Embryonic facial prominence (tissue), 1 donor: ENCODE data around the gene VAMP2.
"Not testable (repeated sequence)": the region's sequence is repeated elsewhere in the genome, so short reads cannot be mapped to it uniquely, and the experiment has no call there.

Source experiments
- DNase-seq: peaks from one replicate; pipeline ENCODE4 v3.0.0-alpha.2; 2016; ENCODE audit errors: extremely low spot score

The VAMP2 gene

GRCh38 chr17:8176197-8176940, 13.6 kb upstream of the VAMP2 start, which contains the start of gene TMEM107:
Gene TMEM107 (minus strand): TSS chr17:8176380. CDS start chr17:8176286, 94 bp downstream.
- DNase-seq = peak; percentile 85

- DNase-seq = no peak
Observed at GRCh38 chr17:8175795-8176196, 13.0 kb upstream of the VAMP2 start.

- DNase-seq = no peak
Observed at GRCh38 chr17:8173871-8174322, 11.1 kb upstream of the VAMP2 start.

- peak; percentile 96 for DNase-seq
Observed at GRCh38 chr17:8173056-8173870, 10.5 kb upstream of the VAMP2 start.

GRCh38 chr17:8170186-8170585, 7.4 kb upstream of the VAMP2 start:
- not testable (repeated sequence) for DNase-seq

- DNase-seq = no peak
Observed at GRCh38 chr17:8167526-8167925, 4.8 kb upstream of the VAMP2 start.

GRCh38 chr17:8166731-8167130, 4.0 kb upstream of the VAMP2 start:
- no peak for DNase-seq

GRCh38 chr17:8164815-8165131, 2.0 kb upstream of the VAMP2 start:
- DNase-seq = no peak

- no peak for DNase-seq
Observed at GRCh38 chr17:8163978-8164814, 1.4 kb upstream of the VAMP2 start.

- no peak for DNase-seq
Observed at GRCh38 chr17:8162997-8163977, 539 bp upstream of the VAMP2 start.

GRCh38 chr17:8161289-8162232, 1.2 kb downstream of the VAMP2 start:
- DNase-seq = no peak

GRCh38 chr17:8160741-8161221, 2.0 kb downstream of the VAMP2 start:
- DNase-seq = no peak

GRCh38 chr17:8160224-8160577, 2.5 kb downstream of the VAMP2 start:
- no peak for DNase-seq

GRCh38 chr17:8159459-8160223, 3.1 kb downstream of the VAMP2 start:
- DNase-seq = no peak

- no peak for DNase-seq
Observed at GRCh38 chr17:8159032-8159400, 3.7 kb downstream of the VAMP2 start.

- no peak for DNase-seq
Observed at GRCh38 chr17:8158267-8159031, 4.3 kb downstream of the VAMP2 start.

- peak; percentile 100 for DNase-seq
Observed at GRCh38 chr17:8156246-8156992, 6.3 kb downstream of the VAMP2 start.

- DNase-seq = no peak
Observed at GRCh38 chr17:8155996-8156245, 6.8 kb downstream of the VAMP2 start.
